Smooth muscle cell of the coronary artery (primary cell): ENCODE measurements around the gene MON1A. TPM values are rescaled to one million over a fixed set of nuclear protein-coding genes. Genes with fewer than 3 reads are reported as not detected.

Experiments used
- total RNA-seq: library from RNA; depleted of rRNA; stranded (reverse); fragments of >200 nt; gene quantifications from 2 replicates; pipeline ENCODE4 v1.2.3, GENCODE V29; 2014; ENCODE audit warnings: low replicate concordance

Gene MON1A
- total RNA-seq = 5.7 and 8.8 TPM in 2 replicates

GRCh38 chr3:49929291-49930167 lies at the start of gene MON1A:
Gene MON1A, minus strand, starts transcription at chr3:49929811. Its CDS starts 16,465 bp downstream, at chr3:49913346.

GRCh38 chr3:49939858-49940666 lies 10.5 kb upstream of the MON1A start, which contains the start of gene RBM6:
Gene RBM6, plus strand, starts transcription at chr3:49940150. Its CDS starts 22,492 bp downstream, at chr3:49962642.

GRCh38 chr3:49903451-49904424 lies 25.9 kb downstream of the MON1A start, which contains the start of gene MST1R:
Gene MST1R, minus strand, starts transcription at chr3:49903873. Its CDS starts 264 bp downstream, at chr3:49903609.

GRCh38 chr3:49869525-49870126 lies 60.0 kb downstream of the MON1A start, which contains the start of gene CAMKV:
Gene CAMKV, minus strand, starts transcription at chr3:49869906. Its CDS starts 7,518 bp downstream, at chr3:49862388.

Other genes with a start within 250 kb of the MON1A start
- gene MST1, start 240.3 kb downstream of the MON1A start, total RNA-seq = 2.3 and 5.3 TPM in 2 replicates
- gene RNF123, start 240.3 kb downstream of the MON1A start, total RNA-seq = 20.0 and 22.1 TPM in 2 replicates
- gene AMIGO3, start 210.1 kb downstream of the MON1A start, total RNA-seq = 0.59 TPM in 1 of 2 replicates, not detected in the other
- 39.3 and 42.8 TPM in 2 replicates for gene GMPPB, start 205.9 kb downstream of the MON1A start, total RNA-seq
- 31.0 and 69.0 TPM in 2 replicates for gene IP6K1, start 143.3 kb downstream of the MON1A start, total RNA-seq
- gene CDHR4, start 129.9 kb downstream of the MON1A start, total RNA-seq = 1.3 TPM in 1 of 2 replicates, not detected in the other
- gene INKA1, start 126.5 kb downstream of the MON1A start, total RNA-seq = 5.7 and 10.2 TPM in 2 replicates
- 32.1 and 69.6 TPM in 2 replicates for gene UBA7, start 115.9 kb downstream of the MON1A start, total RNA-seq
- 2.0 and 2.8 TPM in 2 replicates for gene TRAIP, start 73.2 kb downstream of the MON1A start, total RNA-seq
- gene CAMKV, start 59.9 kb downstream of the MON1A start, total RNA-seq = not detected in 2 replicates
- gene MST1R, start 25.9 kb downstream of the MON1A start, total RNA-seq = 0.35 and 0.45 TPM in 2 replicates
- 30.9 and 35.8 TPM in 2 replicates for gene RBM6, start 10.3 kb upstream of the MON1A start, total RNA-seq
- gene RBM5, start 159.1 kb upstream of the MON1A start, total RNA-seq = 135 and 864 TPM in 2 replicates
- 3.7 and 7.4 TPM in 2 replicates for gene SEMA3F, start 225.5 kb upstream of the MON1A start, total RNA-seq